ENCODE results near the gene CRADD. TPM values are rescaled to one million over a fixed set of nuclear protein-coding genes. Genes with fewer than 3 reads are reported as not detected.
"Not testable (repeated sequence)": the region's sequence is repeated elsewhere in the genome, so short reads cannot be mapped to it uniquely, and the experiment has no call there.

Gene CRADD
- total and polyA plus RNA-seq, 10 of the 15 experiments (the other 5 are each of a cell fraction or from before 2014, with no cell fraction given), result 7.6 to 15.5 (median 11.7) TPM

DNA sequence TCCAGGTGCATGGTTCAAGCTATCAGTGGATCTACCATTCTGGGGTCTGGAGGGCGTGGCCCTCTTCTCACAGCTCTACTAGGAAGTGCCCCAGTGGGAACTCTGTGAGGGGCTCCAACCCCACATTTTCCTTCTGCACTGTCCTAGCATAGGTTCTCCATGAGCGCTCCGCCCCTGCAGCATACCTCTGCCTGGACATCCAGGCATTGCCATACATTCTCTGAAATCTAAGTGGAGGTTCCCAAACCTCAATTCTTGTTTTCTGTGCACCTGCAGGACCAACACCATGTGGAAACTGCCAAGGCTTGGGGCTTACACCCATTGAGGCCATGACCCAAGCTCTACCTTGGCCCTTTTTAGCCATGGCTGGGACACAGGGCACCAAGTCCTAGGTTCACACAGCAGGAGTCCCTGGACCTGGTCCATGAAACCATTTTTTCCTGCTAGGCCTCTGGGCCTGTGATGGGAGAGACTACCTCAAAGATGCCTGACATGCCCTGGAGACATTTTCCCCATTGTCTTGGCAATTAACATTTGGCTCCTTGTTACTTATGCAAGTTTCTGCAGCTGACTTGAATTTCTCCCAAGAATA is 76.8 kb downstream of the CRADD start:
- no peak for DNase-seq (ENCODE audit: low read depth, low spot score)
- FAIRE-seq, result no peak
- WGBS (ENCODE audit: insufficient coverage, insufficient replicate concordance, low lambda C conversion rate, missing lambda C conversion rate), result 62% methylated on average over 3 of the region's 3 CpGs
- Histone ChIP-seq H3K4me3 (no peak overlapping the region), H3K9ac (ENCODE audit: control insufficient read depth, insufficient read depth, low read length) (no peak overlapping the region), H3K4me1 (ENCODE audit: control insufficient read depth, insufficient read depth, low read length) (no peaks in the 10 kb centered on the region), H3K27ac (ENCODE audit: control insufficient read depth, insufficient read depth) (no peak overlapping the region), H3K9me3 (replicated peaks; ENCODE audit: control insufficient read depth, insufficient read depth, low read length) (peaks cover 6% of the 10 kb centered on the region; the same call in 2 of the 3 replicates), H4K20me1 (ENCODE audit: control insufficient read depth, insufficient read depth) (no peaks in the 10 kb centered on the region), H3K27me3 (replicated peaks in 1 of 2; ENCODE audit: control insufficient read depth in 2 of 2, insufficient read depth in 2 of 2, low read length in 1 of 2) (no peaks in the 10 kb centered on the region), H3K4me2 (ENCODE audit: control insufficient read depth, insufficient read depth) (no peak overlapping the region), H2AFZ (ENCODE audit: control insufficient read depth, low read depth, low read length) (no peak overlapping the region), H3K36me3 (ENCODE audit: control insufficient read depth in 2 of 2, insufficient read depth in 2 of 2, low read length in 1 of 2) (no peaks in the 10 kb centered on the region), H3K79me2 (ENCODE audit: control insufficient read depth, insufficient read depth, low read length) (no peaks in the 10 kb centered on the region)
- SMC1A ChIA-PET (ENCODE audit: uncharacterized antibody, unreplicated experiment), result no interaction called here
- CTCF ChIA-PET, result no interaction called here
- POLR2A ChIA-PET, result no interaction called here
- no TSS peak for BruUV-seq (replicated peaks)
- RAD21 ChIA-PET (ENCODE audit: unreplicated experiment), result no interaction called here
- TF ChIP-seq EED (IDR thresholded peaks at IDR 0.05; ENCODE audit: low read depth) (no peak), WRNIP1 (IDR thresholded peaks at IDR 0.05; ENCODE audit: borderline replicate concordance, low read depth, low read length) (no peak), RELA (IDR thresholded peaks at IDR 0.05; ENCODE audit: borderline replicate concordance, partially characterized antibody) (no peak), RFX5 (IDR thresholded peaks at IDR 0.05; ENCODE audit: low read depth, low read length) (no peak), IKZF1 (conservative IDR thresholded peaks at IDR 0.05) (no peak), TCF3 (IDR thresholded peaks at IDR 0.05; ENCODE audit: borderline replicate concordance, insufficient read depth, low read depth, low read length) (no peak), MYC (IDR thresholded peaks at IDR 0.05; ENCODE audit: insufficient read depth, insufficient read length, insufficient replicate concordance, low read length, severe bottlenecking) (no peak), JUND (IDR thresholded peaks at IDR 0.05; ENCODE audit: low read depth, low read length) (no peak), ESRRA (IDR thresholded peaks at IDR 0.05; ENCODE audit: low read length) (no peak), IKZF2 (IDR thresholded peaks at IDR 0.05) (no peak)
- TF ChIP-seq, protein P1, sequence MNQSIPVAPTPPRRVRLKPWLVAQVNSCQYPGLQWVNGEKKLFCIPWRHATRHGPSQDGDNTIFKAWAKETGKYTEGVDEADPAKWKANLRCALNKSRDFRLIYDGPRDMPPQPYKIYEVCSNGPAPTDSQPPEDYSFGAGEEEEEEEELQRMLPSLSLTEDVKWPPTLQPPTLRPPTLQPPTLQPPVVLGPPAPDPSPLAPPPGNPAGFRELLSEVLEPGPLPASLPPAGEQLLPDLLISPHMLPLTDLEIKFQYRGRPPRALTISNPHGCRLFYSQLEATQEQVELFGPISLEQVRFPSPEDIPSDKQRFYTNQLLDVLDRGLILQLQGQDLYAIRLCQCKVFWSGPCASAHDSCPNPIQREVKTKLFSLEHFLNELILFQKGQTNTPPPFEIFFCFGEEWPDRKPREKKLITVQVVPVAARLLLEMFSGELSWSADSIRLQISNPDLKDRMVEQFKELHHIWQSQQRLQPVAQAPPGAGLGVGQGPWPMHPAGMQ (IDR thresholded peaks at IDR 0.05; ENCODE audit: borderline replicate concordance), result no peak
- TF ChIP-seq, protein P2, sequence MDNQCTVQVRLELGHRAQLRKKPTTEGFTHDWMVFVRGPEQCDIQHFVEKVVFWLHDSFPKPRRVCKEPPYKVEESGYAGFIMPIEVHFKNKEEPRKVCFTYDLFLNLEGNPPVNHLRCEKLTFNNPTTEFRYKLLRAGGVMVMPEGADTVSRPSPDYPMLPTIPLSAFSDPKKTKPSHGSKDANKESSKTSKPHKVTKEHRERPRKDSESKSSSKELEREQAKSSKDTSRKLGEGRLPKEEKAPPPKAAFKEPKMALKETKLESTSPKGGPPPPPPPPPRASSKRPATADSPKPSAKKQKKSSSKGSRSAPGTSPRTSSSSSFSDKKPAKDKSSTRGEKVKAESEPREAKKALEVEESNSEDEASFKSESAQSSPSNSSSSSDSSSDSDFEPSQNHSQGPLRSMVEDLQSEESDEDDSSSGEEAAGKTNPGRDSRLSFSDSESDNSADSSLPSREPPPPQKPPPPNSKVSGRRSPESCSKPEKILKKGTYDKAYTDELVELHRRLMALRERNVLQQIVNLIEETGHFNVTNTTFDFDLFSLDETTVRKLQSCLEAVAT (IDR thresholded peaks at IDR 0.05), result no peak
- TF ChIP-seq, protein P3, sequence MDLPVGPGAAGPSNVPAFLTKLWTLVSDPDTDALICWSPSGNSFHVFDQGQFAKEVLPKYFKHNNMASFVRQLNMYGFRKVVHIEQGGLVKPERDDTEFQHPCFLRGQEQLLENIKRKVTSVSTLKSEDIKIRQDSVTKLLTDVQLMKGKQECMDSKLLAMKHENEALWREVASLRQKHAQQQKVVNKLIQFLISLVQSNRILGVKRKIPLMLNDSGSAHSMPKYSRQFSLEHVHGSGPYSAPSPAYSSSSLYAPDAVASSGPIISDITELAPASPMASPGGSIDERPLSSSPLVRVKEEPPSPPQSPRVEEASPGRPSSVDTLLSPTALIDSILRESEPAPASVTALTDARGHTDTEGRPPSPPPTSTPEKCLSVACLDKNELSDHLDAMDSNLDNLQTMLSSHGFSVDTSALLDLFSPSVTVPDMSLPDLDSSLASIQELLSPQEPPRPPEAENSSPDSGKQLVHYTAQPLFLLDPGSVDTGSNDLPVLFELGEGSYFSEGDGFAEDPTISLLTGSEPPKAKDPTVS (IDR thresholded peaks at IDR 0.05; ENCODE audit: low read depth, low read length), result no peak
- no peak for ATAC-seq
- in situ Hi-C loops (cut with MboI) (no loop called here), intact Hi-C loops (cut with micrococcal nuclease; ENCODE audit: unreplicated experiment) (no loop called here)

DNA sequence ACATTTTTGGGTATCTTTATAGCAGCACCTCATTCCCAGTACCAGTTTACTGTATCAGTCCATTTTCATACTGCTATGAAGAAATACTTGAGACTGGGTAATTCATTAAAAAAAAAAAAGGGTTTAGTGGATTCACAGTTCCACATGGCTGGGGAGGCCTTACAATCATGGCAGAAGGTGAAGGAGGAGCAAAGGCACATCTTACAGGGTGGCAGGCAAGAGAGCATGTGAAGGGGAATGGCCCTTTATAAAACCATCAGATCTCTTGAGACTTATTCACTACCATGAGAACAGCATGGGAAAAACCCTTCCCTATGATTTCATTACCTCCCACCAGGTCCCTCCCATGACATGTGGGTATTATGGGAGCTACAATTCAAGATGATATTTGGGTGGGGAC is 77.7 kb downstream of the CRADD start:
- in situ Hi-C loops (cut with MboI); H3K9ac ChIP-seq (ENCODE audit: control insufficient read depth, insufficient read depth, low read length); intact Hi-C loops (cut with micrococcal nuclease; ENCODE audit: unreplicated experiment); H3K36me3 ChIP-seq (ENCODE audit: control insufficient read depth in 2 of 2, insufficient read depth in 2 of 2, low read length in 1 of 2); H3K27ac ChIP-seq (ENCODE audit: control insufficient read depth, insufficient read depth); CTCF ChIA-PET; H3K4me3 ChIP-seq; ATAC-seq; H4K20me1 ChIP-seq (ENCODE audit: control insufficient read depth, insufficient read depth); DNase-seq (ENCODE audit: low read depth, low spot score); POLR2A ChIA-PET; SMC1A ChIA-PET (ENCODE audit: uncharacterized antibody, unreplicated experiment); H3K27me3 ChIP-seq (replicated peaks in 1 of 2; ENCODE audit: control insufficient read depth in 2 of 2, insufficient read depth in 2 of 2, low read length in 1 of 2); FAIRE-seq; BruUV-seq (replicated peaks); H2AFZ ChIP-seq (ENCODE audit: control insufficient read depth, low read depth, low read length); H3K9me3 ChIP-seq (replicated peaks; ENCODE audit: control insufficient read depth, insufficient read depth, low read length); RAD21 ChIA-PET (ENCODE audit: unreplicated experiment); H3K79me2 ChIP-seq (ENCODE audit: control insufficient read depth, insufficient read depth, low read length); H3K4me1 ChIP-seq (ENCODE audit: control insufficient read depth, insufficient read depth, low read length); H3K4me2 ChIP-seq (ENCODE audit: control insufficient read depth, insufficient read depth): not testable (repeated sequence)

Measured in GM12878 (cell line).